Cardiac fibroblast (primary cell): Measurements from ENCODE around the gene SKI.
A peak's percentile ranks its signal among the peaks of the same experiment; 100 is the strongest.

Experiments used
- DNase-seq, 2 donors: peaks; one replicate each; pipeline versions ENCODE4 v3.0.0 to v3.0.0-alpha.2; 2010; ENCODE audit warnings: low read depth in 2 of 2
- H3K4me3 ChIP-seq, 2 donors: replicated peaks in 1 of 2; 1 replicate in 1 of 2; 2 replicates in 1 of 2; pipeline ENCODE4 v1.5.1; 2011; ENCODE audit warnings: low read depth in 2 of 2, low read length in 2 of 2, mild to moderate bottlenecking in 2 of 2, moderate library complexity in 1 of 2
- CTCF ChIP-seq: IDR thresholded peaks from one replicate; pipeline ENCODE4 v1.5.1; 2011; ENCODE audit warnings: low read depth, mild to moderate bottlenecking, low read length, inconsistent platforms

The SKI gene

GRCh38 chr1:2270260-2271100, 42.4 kb downstream of the SKI start:
- peak in 1 of 2 donors; percentile 42 for DNase-seq
- H3K4me3 ChIP-seq, result no peak overlapping the region

GRCh38 chr1:2271211-2271721, 43.1 kb downstream of the SKI start:
- DNase-seq, result no peak
- no peak overlapping the region for H3K4me3 ChIP-seq
- no peak for TF ChIP-seq CTCF

More at GRCh38 chr1:2270260-2271100, 42.4 kb downstream of the SKI start:
- no peak for TF ChIP-seq CTCF

- DNase-seq, result no peak
- H3K4me3 ChIP-seq, result no peak overlapping the region
- TF ChIP-seq CTCF, result no peak
Measured at GRCh38 chr1:2271841-2272655, 43.9 kb downstream of the SKI start.

- H3K4me3 ChIP-seq, result no peak overlapping the region
- no peak for TF ChIP-seq CTCF
- DNase-seq, result no peak
Measured at GRCh38 chr1:2272686-2273400, 44.7 kb downstream of the SKI start.

GRCh38 chr1:2273401-2274090, 45.4 kb downstream of the SKI start:
- no peak for DNase-seq
- no peak for TF ChIP-seq CTCF
- H3K4me3 ChIP-seq, result no peak overlapping the region

GRCh38 chr1:2274231-2274928, 46.3 kb downstream of the SKI start:
- no peak for TF ChIP-seq CTCF
- no peak for DNase-seq
- H3K4me3 ChIP-seq, result no peak overlapping the region
